Ovary (tissue), 9 donors: ENCODE data around the gene MYLIP. TPM values are rescaled to one million over a fixed set of nuclear protein-coding genes. Genes with fewer than 3 reads are reported as not detected.

Source experiments
- DNase-seq, 5 donors: peaks; one replicate each; pipeline ENCODE4 v3.0.0-alpha.2; 2019 to 2020
- H3K27ac ChIP-seq, 2 donors: fragments of 200-600 bp; one replicate each; pipeline versions ENCODE4 v1.5.1 to v1.8.0; 2019 to 2022
- H3K27me3 ChIP-seq: fragments of 200-600 bp; one replicate; pipeline ENCODE4 v1.8.0; 2022
- H3K36me3 ChIP-seq: fragments of 200-600 bp; sonication (generic); one replicate; pipeline ENCODE4 v1.5.1; 2019
- H3K4me1 ChIP-seq: one replicate; pipeline ENCODE4 v1.8.1; 2013; ENCODE audit warnings: mild to moderate bottlenecking, moderate library complexity; ENCODE audit not compliant: insufficient read depth
- H3K4me3 ChIP-seq: fragments of 200-600 bp; sonication (generic); one replicate; pipeline ENCODE4 v1.5.1; 2017
- H3K9me3 ChIP-seq, 2 donors: fragments of 200-600 bp in 1 of 2; sonication (generic) in 1 of 2; one replicate each; pipeline versions ENCODE4 v1.5.1 to v1.8.1; 2013 to 2019; ENCODE audit warnings: mild to moderate bottlenecking in 1 of 2, moderate library complexity in 1 of 2
- CTCF ChIP-seq, 3 donors: fragments of 450-650 bp in 2 of 3; fragments of 200-600 bp in 1 of 3; IDR thresholded peaks; one replicate each; pipeline versions ENCODE4 v1.5.1 to v1.8.0; 2016 to 2022; ENCODE audit warnings: antibody characterized with exemption in 3 of 3, mild to moderate bottlenecking in 1 of 3
- EP300 ChIP-seq: sonication (generic); formaldehyde crosslinking; IDR thresholded peaks from one replicate; pipeline ENCODE4 v1.6.1; 2017; ENCODE audit warnings: antibody characterized with exemption
- POLR2A ChIP-seq: fragments of 450-650 bp; IDR thresholded peaks from one replicate; pipeline ENCODE4 v1.6.1; 2017; ENCODE audit warnings: antibody characterized with exemption, mild to moderate bottlenecking, moderate library complexity
- WGBS, 3 donors: extraction: QIAGEN DNeasy Blood & Tissue Kit in 1 of 3; methylation state at CpG; one replicate each; pipeline versions ENCODE4 v1.1.5 to v1.1.7; 2013 to 2017; 5-methylcytosine and 5-hydroxymethylcytosine counted together
- intact Hi-C, 4 donors: fragments of 100-400 bp; cut with DNase I; formaldehyde crosslinking; loops; one replicate each; pipeline versions ENCODE4 v1.11.0 to v1.15.1; 2022 to 2023
- polyA plus RNA-seq, 2 donors: library from polyadenylated mRNA; stranded (reverse); fragments of 200-250 nt in 1 of 2; fragments of 350-450 nt in 1 of 2; fragmentation: Illumina TruSeq in 1 of 2; extraction: RNeasy Lipid Tissue Mini Kit (QIAGEN cat#74804) in 1 of 2; gene quantifications; one replicate each; pipeline ENCODE4 v1.2.3, GENCODE V29; 2013 to 2014
- total RNA-seq, 7 donors: library from RNA; depleted of rRNA in 2 of 7; stranded (reverse); fragments of >200 nt in 2 of 7; fragmentation: NEBNext Ultra II Directional in 3 of 7; extraction: Animal tissue kit (Norgen Biotek cat#: 25700) in 3 of 7; gene quantifications; one replicate each; pipeline versions ENCODE4 v1.1.0 to v1.2.4, GENCODE V29; 2016 to 2023
- donor health status: DM: no; HTN: no; CAD: no; lungs with moderate emphysema.
- donor health status: DM: no; HTN: no; CAD: no.
- donor health status: Bipolar disorder and iron deficiency.
- donor health status: DM: yes; HTN: yes; CAD: no.
- donor health status: DM: no; HTN: no; CAD: no.
- donor health status: DM: yes; HTN: yes; CAD: no.

MYLIP gene
- total and polyA plus RNA-seq, 9 donors: 11.0 to 45.4 (median 37.7) TPM

DNA sequence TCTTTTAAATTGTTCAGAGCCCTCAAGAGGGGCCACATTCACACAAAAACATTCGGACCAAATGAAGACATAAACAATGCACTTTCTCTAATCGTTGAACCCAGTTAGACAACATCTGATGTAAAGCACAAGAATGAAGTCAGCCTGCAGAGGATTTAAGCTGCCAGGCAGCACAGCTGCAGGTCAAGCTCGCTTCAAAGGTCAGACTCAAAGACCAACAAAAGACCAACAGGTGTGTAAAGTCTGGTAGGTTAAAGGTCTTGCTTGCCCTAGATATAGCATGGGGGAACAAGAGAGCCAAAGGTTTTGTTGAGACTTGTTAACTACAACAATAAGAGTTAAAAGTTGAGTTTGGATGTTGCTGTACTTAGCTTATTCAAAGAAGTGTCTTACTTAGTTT lies 26.7 kb upstream of the MYLIP start:
- Histone ChIP-seq H3K36me3 (no peaks in the 10 kb centered on the region), H3K27ac (no peak overlapping the region), H3K9me3 (no peaks in the 10 kb centered on the region), H3K4me1 (no peaks in the 10 kb centered on the region), H3K4me3 (no peak overlapping the region), H3K27me3 (no peaks in the 10 kb centered on the region)
- TF ChIP-seq CTCF (IDR thresholded peaks at IDR 0.05) (no peak), EP300 (no peak), POLR2A (no peak)
- intact Hi-C loops: no loop called here
- DNase-seq: no peak
- WGBS, 3 donors: 29 to 56% (median 54%) methylated on average over 3 of the region's 3 CpGs

- H3K36me3 ChIP-seq: no peaks in the 10 kb centered on the region
- no peak for DNase-seq
- no peak for TF ChIP-seq EP300
- no peak for TF ChIP-seq POLR2A
- TF ChIP-seq CTCF (IDR thresholded peaks at IDR 0.05): no peak
- intact Hi-C loops: no loop called here
- no peak overlapping the region for H3K27ac ChIP-seq
- no peaks in the 10 kb centered on the region for H3K9me3 ChIP-seq
- 64 to 80% (median 70%) methylated on average over 7 of the region's 7 CpGs for WGBS, 3 donors
- H3K4me1 ChIP-seq: peaks cover 2% of the 10 kb centered on the region
- no peak overlapping the region for H3K4me3 ChIP-seq
- no peaks in the 10 kb centered on the region for H3K27me3 ChIP-seq
Observed at GRCh38 chr6:16103722-16104121, 25.2 kb upstream of the MYLIP start.

GRCh38 chr6:16104624-16105433 lies 24.1 kb upstream of the MYLIP start:
- WGBS, 3 donors: 82 to 90% (median 85%) methylated on average over 12 of the region's 12 CpGs
- Histone ChIP-seq H3K27ac (no peak overlapping the region), H3K9me3 (no peaks in the 10 kb centered on the region), H3K4me1 (peaks cover 6% of the 10 kb centered on the region), H3K36me3 (no peaks in the 10 kb centered on the region), H3K27me3 (no peaks in the 10 kb centered on the region), H3K4me3 (no peak overlapping the region)
- intact Hi-C loops: no loop called here
- no peak for TF ChIP-seq CTCF (IDR thresholded peaks at IDR 0.05)
- no peak for TF ChIP-seq EP300
- no peak for TF ChIP-seq POLR2A
- no peak for DNase-seq

DNA sequence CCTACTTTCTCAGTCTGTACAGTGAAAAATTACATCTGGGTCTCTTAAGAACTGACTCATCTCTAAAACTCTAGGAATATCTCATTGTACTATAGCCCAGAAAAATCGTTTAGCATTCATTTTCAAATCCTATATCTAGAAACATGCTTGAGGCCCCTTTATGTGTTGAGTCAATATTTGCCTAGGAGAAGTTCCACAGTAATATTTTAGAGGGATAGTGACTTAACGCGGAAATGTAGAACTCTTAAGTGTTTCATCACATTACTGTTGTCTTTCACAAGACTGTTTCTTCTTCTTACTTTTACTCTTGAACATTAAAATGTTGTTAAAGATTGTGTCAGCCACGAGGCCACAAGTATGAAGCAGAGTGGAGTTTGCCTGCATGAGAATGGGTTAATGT lies 23.0 kb upstream of the MYLIP start:
- H3K36me3 ChIP-seq: no peaks in the 10 kb centered on the region
- no peak overlapping the region for H3K27ac ChIP-seq
- TF ChIP-seq POLR2A (no peak), EP300 (no peak), CTCF (IDR thresholded peaks at IDR 0.05) (no peak)
- no peak for DNase-seq
- intact Hi-C loops: no loop called here
- no peaks in the 10 kb centered on the region for H3K9me3 ChIP-seq
- peaks cover 7% of the 10 kb centered on the region for H3K4me1 ChIP-seq
- WGBS, 3 donors: 65 to 74% (median 72%) methylated on average over 4 of the region's 4 CpGs
- no peak overlapping the region for H3K4me3 ChIP-seq
- H3K27me3 ChIP-seq: no peaks in the 10 kb centered on the region
